ENCODE results near the gene ZNF222. TPM values are rescaled to one million over a fixed set of nuclear protein-coding genes. Genes with fewer than 3 reads are reported as not detected.

ZNF222 gene
- total RNA-seq, 1 donor from 2014 or later = 5.9 TPM

DNA sequence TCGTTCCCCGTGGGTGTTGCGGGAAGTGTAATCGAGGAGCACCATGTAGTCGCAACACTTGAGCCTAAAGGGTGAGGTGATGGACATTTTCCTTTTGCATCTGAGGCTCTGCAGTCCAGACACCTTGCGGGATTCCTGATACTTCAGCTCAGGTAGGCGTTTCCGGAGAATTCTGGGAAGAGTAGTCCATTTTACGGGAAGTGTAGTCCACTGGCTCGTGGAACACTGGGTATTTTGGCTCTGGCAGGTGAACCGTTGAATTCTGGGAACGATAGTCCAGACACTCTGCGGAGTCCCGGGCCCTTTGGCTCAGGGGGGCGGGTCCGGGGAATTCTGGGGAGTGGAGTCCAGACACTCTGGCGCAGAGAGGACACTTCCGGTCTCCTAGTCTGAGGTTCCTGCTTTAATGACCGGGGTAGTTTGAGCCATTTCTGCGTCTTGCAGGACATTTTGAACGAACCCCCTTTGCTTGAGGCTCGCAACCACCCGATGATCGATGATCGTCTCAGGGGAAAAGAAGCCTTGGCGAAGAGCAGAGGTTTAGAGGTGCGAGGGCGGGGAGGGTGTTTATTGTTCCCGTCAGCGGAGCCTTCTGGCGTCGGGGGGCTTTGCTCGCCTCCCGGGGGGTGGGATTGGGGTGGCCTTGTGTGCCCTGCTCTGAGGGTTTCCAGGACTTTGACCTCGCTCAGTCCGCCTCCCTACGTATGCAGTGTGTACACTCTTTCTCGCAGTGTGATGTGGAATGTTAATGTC, 26.6 kb downstream of the ZNF222 start, which contains the start of gene ZNF223:
Gene ZNF223, plus strand, starts transcription at position 387 of the 753 bp plus-strand sequence. CDS start 3,141 bp downstream, outside the sequence.
- DNase-seq (ENCODE audit: low read depth) = peak; percentile 94

DNA sequence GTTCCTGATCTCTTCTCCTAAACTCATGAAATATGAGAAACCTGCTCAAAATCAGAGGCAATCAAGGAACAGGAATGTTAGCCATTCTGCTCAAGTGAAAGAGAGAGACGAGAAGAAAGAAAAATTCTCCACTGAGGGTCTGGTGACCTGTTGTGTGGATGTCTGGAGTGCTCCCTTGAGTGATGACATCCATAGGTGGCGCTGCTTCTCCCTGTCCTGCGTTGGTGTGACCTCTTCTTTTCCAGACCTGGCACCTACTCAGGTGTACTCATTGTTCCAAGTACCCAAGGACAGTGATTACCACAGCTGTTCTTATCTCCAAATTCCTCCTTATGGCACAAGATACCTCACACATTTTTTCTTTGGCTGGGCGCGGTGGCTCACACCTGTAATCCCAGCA, 30.7 kb downstream of the ZNF222 start:
- no peak for DNase-seq (ENCODE audit: low read depth)

DNA sequence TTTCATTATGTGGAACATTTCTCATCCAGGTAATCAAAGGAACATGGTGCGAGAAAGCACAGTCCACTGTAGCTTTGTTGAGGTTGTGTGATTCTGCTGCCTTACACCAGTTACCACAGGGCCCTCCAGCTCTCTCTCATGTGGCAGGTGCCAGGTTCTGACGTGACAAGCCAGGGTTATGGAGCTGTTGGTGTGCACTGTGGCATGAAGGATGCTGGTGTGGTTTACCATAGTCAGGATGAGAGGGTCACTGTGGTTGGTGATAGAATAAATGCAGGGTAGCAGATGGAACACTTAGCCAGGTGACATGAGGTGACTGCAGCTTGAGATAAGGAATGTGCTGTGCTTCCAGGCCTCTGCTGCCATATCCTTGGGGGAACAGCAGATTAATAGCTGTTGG, 34.0 kb downstream of the ZNF222 start:
- DNase-seq (ENCODE audit: low read depth) = no peak

DNA sequence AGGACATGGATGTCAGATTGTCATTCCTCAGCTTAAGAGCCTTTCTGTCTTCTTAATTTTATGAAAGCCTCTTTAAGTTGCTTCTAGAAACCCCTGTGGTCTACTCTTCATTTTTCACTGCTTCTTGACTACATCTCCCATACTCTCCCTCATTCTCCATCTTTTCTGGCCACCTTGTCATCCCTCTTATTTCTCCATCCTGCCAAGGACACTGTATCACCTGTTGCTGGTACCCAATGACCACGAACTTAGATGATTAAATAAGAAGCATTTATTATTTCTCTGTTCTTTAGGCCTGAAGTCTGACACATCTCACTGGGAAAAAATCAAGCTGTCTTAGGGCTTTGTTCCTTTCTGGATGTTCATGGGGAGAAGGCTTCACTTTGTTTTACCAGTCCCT, 35.9 kb downstream of the ZNF222 start:
- no peak for DNase-seq (ENCODE audit: low read depth)

DNA sequence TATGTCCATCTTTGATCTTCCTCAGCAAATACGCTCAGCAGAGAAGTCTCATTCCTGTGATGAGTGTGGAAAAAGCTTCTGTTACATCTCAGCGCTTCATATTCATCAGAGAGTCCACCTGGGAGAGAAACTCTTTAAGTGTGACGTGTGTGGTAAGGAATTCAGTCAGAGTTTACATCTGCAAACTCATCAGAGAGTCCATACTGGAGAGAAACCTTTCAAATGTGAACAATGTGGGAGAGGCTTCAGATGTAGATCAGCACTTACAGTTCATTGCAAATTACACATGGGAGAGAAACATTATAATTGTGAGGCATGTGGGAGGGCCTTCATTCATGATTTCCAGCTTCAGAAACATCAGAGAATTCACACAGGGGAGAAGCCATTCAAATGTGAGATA, 41.1 kb downstream of the ZNF222 start:
- DNase-seq (ENCODE audit: low read depth) = no peak

DNA sequence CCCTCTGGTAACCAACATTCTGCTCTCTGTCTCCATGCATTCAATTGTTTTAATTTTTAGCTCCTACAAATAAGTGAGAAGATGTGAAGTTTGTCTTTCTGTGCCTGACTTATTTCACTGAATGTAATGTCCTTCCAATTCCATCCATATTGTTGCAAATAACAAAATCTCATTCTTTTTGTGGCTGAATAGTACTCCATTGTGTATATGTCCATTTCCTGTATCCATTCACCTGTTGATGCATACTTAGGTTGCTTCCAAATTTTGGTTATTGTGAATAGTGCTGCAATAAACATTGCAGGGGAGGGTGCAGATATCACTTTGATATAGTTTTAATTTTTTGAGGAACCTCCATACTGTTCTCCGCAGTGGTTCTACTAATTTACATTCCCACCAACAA, 44.2 kb downstream of the ZNF222 start:
- DNase-seq (ENCODE audit: low read depth) = no peak

DNA sequence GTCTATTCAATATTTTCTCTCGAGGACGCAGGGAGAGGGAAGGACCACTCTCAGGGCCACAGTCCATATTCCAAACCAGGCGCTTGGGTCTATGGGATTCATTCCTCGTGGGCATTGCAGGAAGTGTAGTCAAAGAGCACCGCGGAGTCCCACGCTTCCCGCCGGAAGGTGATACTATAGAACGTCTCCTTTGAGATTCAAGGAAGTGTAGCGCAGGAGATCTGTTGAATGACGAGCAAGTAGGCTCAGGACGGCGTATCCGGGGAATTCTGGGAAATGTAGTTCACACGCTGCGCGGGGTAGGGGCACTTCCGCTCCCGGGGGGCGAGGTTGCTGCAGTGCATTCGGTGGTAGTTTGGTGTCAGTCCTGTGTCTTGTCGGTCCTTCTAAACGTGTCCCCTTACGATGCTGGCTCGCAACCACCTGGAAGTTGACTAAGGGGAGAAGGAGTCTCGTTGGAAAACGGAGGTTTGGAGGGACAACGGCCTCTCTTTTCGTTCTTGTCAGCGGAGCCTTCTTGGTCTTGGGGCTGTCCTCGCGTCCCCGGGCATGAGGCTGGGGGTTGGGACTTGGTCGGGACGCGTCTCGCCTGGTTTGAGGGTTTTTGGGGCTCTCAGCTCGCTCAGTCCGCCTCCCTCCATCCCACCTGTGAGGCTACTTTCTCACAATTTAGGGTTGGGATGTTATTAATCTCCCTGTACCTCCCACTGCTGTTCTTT, 46.8 kb downstream of the ZNF222 start, which contains the start of gene ZNF284:
Gene ZNF284, plus strand, starts transcription at position 336 of the 719 bp plus-strand sequence. CDS start 4,231 bp downstream, outside the sequence.
- peak; percentile 88 for DNase-seq (ENCODE audit: low read depth)

DNA sequence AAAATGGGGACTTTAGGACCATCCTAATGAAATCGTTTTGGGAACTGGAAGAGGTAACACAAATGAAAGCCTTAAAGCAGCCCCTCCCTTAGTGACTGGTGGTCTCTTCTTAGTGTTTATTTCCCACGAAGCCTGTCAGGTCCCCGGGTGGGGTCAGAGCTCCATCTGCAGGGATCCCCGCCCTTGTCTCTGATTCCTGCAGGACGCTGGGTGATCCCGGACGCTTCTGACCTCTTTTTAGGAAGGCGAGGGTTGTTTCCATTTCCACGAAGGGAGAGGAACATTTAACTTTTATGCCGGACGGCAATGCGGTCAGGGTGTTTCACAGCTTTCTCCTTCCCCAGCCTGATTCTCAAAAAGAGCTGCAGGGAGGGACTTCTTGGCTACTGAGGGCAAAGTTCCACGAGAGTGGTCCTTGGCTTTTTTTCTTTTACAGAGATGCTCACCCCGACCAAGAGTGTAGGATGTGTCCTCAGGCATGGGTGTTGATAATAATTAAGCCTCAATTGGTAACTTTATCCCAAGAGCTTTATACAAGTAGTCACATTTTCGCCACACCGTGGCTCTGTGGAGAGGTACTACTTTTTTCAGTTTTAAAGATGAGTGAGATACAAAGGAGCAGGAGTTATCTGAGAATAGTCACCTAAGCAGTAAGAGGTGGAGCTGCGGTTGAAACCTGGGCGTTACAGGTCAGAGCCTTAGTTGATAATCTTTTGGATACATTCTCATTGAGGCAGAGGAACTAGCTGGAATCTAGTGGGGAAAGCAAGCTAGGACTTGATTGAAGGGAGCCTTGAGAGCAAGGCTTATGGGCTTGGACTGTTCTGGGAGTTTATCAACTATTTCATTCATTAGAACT, 47.6 kb downstream of the ZNF222 start:
- DNase-seq (ENCODE audit: low read depth) = peak; percentile 6

DNA sequence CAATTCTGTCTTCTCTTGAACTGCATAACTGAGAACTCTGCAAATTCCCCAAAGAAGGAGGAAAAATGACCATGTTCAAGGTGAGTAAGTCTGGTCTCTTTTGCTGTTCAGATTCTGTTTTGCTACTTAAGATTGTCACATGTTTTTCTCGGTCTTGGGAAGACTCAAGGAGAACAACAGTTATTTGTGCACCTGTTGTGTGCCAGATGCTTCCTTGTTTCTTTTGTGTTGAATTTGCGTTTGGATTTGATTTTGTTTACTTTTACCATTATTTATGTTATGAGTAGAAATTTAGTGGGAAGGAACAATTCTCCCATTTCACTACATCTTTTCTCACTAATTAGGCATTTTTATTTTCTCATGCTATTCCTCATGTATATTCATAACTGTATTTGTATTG, 51.1 kb downstream of the ZNF222 start:
- DNase-seq (ENCODE audit: low read depth) = no peak

Other genes with a start within 250 kb of the ZNF222 start
- 0.85 and 8.5 TPM in 2 replicates for gene KCNN4, start 244.4 kb upstream of the ZNF222 start, total RNA-seq
- 0.35 TPM in 2 replicates for gene LYPD5, start 222.9 kb upstream of the ZNF222 start, total RNA-seq
- gene ZNF283, start 198.1 kb upstream of the ZNF222 start, total RNA-seq = 5.4 and 20.7 TPM in 2 replicates
- gene ZNF404, start 141.4 kb upstream of the ZNF222 start, total RNA-seq = 2.6 and 6.0 TPM in 2 replicates
- gene ZNF45, start 90.1 kb upstream of the ZNF222 start, total RNA-seq = 12.3 and 24.2 TPM in 2 replicates
- gene ZNF221, start 74.2 kb upstream of the ZNF222 start, total RNA-seq = 4.0 and 13.7 TPM in 2 replicates
- gene ZNF155, start 41.2 kb upstream of the ZNF222 start, total RNA-seq = 7.6 and 11.9 TPM in 2 replicates
- gene ZNF230, start 22.4 kb upstream of the ZNF222 start, total RNA-seq = 3.3 and 5.0 TPM in 2 replicates
- gene ZNF223, start 26.7 kb downstream of the ZNF222 start, total RNA-seq = 8.5 and 9.4 TPM in 2 replicates
- 2.1 and 4.4 TPM in 2 replicates for gene ZNF284, start 46.8 kb downstream of the ZNF222 start, total RNA-seq
- 19.1 and 41.5 TPM in 2 replicates for gene ZNF224, start 69.0 kb downstream of the ZNF222 start, total RNA-seq
- gene ZNF225, start 88.0 kb downstream of the ZNF222 start, total RNA-seq = 3.5 and 9.2 TPM in 2 replicates
- gene ZNF234, start 116.2 kb downstream of the ZNF222 start, total RNA-seq = 6.1 and 16.4 TPM in 2 replicates
- 13.2 and 25.1 TPM in 2 replicates for gene ZNF226, start 139.7 kb downstream of the ZNF222 start, total RNA-seq
- gene ZNF227, start 187.2 kb downstream of the ZNF222 start, total RNA-seq = 17.9 and 24.7 TPM in 2 replicates
- 0.69 and 2.9 TPM in 2 replicates for gene ZNF233, start 234.5 kb downstream of the ZNF222 start, total RNA-seq

Measured in renal cortical epithelial cell (primary cell).